ENCODE results near the gene BTNL2. TPM values are rescaled to one million over a fixed set of nuclear protein-coding genes. Genes with fewer than 3 reads are reported as not detected.

BTNL2 gene, protein sequence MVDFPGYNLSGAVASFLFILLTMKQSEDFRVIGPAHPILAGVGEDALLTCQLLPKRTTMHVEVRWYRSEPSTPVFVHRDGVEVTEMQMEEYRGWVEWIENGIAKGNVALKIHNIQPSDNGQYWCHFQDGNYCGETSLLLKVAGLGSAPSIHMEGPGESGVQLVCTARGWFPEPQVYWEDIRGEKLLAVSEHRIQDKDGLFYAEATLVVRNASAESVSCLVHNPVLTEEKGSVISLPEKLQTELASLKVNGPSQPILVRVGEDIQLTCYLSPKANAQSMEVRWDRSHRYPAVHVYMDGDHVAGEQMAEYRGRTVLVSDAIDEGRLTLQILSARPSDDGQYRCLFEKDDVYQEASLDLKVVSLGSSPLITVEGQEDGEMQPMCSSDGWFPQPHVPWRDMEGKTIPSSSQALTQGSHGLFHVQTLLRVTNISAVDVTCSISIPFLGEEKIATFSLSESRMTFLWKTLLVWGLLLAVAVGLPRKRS
- total RNA-seq = not detected

DNA sequence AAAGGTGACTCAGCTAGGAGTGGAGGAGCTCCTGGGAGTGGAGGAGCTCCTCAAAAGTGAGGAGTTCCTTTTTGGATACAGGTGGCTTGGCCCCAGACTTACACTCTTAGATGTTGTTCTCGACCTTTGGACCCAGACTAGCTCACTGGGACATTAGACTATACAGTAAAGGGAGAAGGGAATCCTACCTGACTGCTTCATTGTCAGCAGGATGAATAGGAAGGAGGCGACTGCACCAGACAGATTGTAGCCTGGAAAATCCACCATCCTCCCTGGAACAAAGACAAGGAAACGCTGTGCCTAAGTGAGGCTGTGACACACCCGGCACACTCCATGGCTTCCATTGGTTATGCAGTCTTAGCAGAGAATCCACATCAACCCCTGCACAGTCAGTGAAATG is at the start of gene BTNL2:
BTNL2 (minus strand) TSS at position 325 of the 400 bp plus-strand sequence; CDS start at position 267, 58 bp downstream.
- no peak for DNase-seq (ENCODE audit: low spot score in 2 of 2)
- no peak within 1 kb of the TSS for H3K4me3 ChIP-seq
- H3K9me3 ChIP-seq = no peaks in the 10 kb centered on the region
- H3K4me1 ChIP-seq = no peaks in the 10 kb centered on the region
- peaks cover 0 to 58% of the 10 kb centered on the region in 2 donors for H3K27me3 ChIP-seq
- H3K36me3 ChIP-seq = no peaks in the 10 kb centered on the region
- H3K27ac ChIP-seq = no peak within 1 kb of the TSS
- WGBS, 2 donors = 75 to 85% methylated on average over 4 of the region's 4 CpGs
- TF ChIP-seq POLR2A (IDR thresholded peaks at IDR 0.05) = no peak
- TF ChIP-seq, protein P1, sequence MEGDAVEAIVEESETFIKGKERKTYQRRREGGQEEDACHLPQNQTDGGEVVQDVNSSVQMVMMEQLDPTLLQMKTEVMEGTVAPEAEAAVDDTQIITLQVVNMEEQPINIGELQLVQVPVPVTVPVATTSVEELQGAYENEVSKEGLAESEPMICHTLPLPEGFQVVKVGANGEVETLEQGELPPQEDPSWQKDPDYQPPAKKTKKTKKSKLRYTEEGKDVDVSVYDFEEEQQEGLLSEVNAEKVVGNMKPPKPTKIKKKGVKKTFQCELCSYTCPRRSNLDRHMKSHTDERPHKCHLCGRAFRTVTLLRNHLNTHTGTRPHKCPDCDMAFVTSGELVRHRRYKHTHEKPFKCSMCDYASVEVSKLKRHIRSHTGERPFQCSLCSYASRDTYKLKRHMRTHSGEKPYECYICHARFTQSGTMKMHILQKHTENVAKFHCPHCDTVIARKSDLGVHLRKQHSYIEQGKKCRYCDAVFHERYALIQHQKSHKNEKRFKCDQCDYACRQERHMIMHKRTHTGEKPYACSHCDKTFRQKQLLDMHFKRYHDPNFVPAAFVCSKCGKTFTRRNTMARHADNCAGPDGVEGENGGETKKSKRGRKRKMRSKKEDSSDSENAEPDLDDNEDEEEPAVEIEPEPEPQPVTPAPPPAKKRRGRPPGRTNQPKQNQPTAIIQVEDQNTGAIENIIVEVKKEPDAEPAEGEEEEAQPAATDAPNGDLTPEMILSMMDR (IDR thresholded peaks at IDR 0.05) = no peak
- TF ChIP-seq EP300 (IDR thresholded peaks at IDR 0.05) = no peak

GRCh38 chr6:32449088-32449736 is 42.2 kb upstream of the BTNL2 start:
- H3K4me3 ChIP-seq = no peak overlapping the region
- no peak for DNase-seq (ENCODE audit: low spot score in 2 of 2)
- no peaks in the 10 kb centered on the region for H3K36me3 ChIP-seq
- no peaks in the 10 kb centered on the region for H3K4me1 ChIP-seq
- 79 to 99% methylated on average over 3 of the region's 3 CpGs for WGBS, 2 donors
- TF ChIP-seq EP300 (IDR thresholded peaks at IDR 0.05) (no peak), POLR2A (IDR thresholded peaks at IDR 0.05) (no peak)
- TF ChIP-seq, protein P1 (IDR thresholded peaks at IDR 0.05) = no peak
- no peaks in the 10 kb centered on the region for H3K9me3 ChIP-seq
- H3K27ac ChIP-seq = no peak overlapping the region
- H3K27me3 ChIP-seq = no peaks in the 10 kb centered on the region

DNA sequence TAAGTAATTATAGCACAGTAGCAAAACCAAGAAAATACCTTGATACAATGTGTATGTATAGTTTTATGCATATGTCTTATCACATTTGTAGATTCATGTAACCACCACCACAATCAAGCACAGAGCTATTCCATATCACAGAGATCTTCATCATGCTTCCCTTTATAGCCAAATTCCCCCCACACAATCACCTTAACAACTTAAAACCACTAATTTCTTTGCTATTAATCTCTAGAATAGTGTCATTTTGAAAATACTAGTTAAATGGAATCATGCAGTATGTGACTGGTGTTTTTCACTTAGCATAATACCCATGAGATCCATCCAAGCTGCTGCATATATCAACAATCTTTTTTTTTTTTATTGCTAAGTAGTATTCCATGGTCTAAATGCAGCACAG is 41.0 kb upstream of the BTNL2 start:
- no peak overlapping the region for H3K27ac ChIP-seq
- no peaks in the 10 kb centered on the region for H3K4me1 ChIP-seq
- H3K9me3 ChIP-seq = no peaks in the 10 kb centered on the region
- no peak for DNase-seq (ENCODE audit: low spot score in 2 of 2)
- peaks cover 0 to 5% (median 0%) of the 10 kb centered on the region in 3 donors for H3K36me3 ChIP-seq
- H3K27me3 ChIP-seq = no peaks in the 10 kb centered on the region
- no peak overlapping the region for H3K4me3 ChIP-seq
- TF ChIP-seq POLR2A (IDR thresholded peaks at IDR 0.05) (no peak), EP300 (IDR thresholded peaks at IDR 0.05) (no peak)
- TF ChIP-seq, protein P1 (IDR thresholded peaks at IDR 0.05) = no peak

- Histone ChIP-seq H3K4me3 (no peak overlapping the region), H3K27ac (no peak overlapping the region), H3K9me3 (no peaks in the 10 kb centered on the region), H3K27me3 (no peaks in the 10 kb centered on the region), H3K4me1 (no peaks in the 10 kb centered on the region), H3K36me3 (peaks cover 0 to 6% (median 0%) of the 10 kb centered on the region in 3 donors)
- 59 to 76% methylated on average over 3 of the region's 3 CpGs for WGBS, 2 donors
- TF ChIP-seq POLR2A (IDR thresholded peaks at IDR 0.05) (no peak), EP300 (IDR thresholded peaks at IDR 0.05) (no peak)
- TF ChIP-seq, protein P1 (IDR thresholded peaks at IDR 0.05) = no peak
- no peak for DNase-seq (ENCODE audit: low spot score in 2 of 2)
These were observed 38.4 kb upstream of the BTNL2 start for GRCh38 chr6:32445321-32445854.

DNA sequence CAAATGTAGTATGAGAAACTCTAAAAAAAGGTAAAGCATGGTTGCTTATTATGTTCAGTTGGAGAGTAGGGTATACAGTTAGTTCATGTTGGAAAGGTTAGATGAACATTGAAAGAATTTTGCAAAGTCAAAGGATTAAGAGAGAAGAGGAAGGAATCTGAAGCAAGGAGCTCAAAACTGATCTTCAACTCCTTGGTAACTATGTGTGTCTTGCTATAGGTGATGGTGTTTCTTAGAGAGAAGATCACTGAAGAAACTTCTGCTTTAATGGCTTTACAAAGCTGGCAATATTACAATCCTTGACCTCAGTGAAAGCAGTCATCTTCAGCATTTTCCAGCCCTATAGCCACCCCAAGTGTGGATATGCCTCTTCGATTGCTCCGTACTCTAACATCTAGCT is 37.5 kb upstream of the BTNL2 start:
- Histone ChIP-seq H3K27ac (no peak overlapping the region), H3K36me3 (peaks cover 0 to 6% (median 0%) of the 10 kb centered on the region in 3 donors), H3K4me3 (no peak overlapping the region), H3K9me3 (no peaks in the 10 kb centered on the region), H3K4me1 (no peaks in the 10 kb centered on the region), H3K27me3 (no peaks in the 10 kb centered on the region)
- TF ChIP-seq POLR2A (IDR thresholded peaks at IDR 0.05) (no peak), EP300 (IDR thresholded peaks at IDR 0.05) (no peak)
- TF ChIP-seq, protein P1 (IDR thresholded peaks at IDR 0.05) = no peak
- 58 to 91% methylated on average over 2 of the region's 2 CpGs for WGBS, 2 donors
- DNase-seq (ENCODE audit: low spot score in 2 of 2) = no peak

Data from tibial nerve (tissue), 4 donors.